Pancreas (tissue), 10 donors: ENCODE measurements around the gene KLF12. TPM values are rescaled to one million over a fixed set of nuclear protein-coding genes. Genes with fewer than 3 reads are reported as not detected.

Experiments
- ATAC-seq, 4 donors: fragments of 200-7000 bp; cut with Tn5 transposase; one replicate each; pipeline versions ENCODE4 v1.8.0 to v1.9.1; 2020; ENCODE audit warnings: mild to moderate bottlenecking in 4 of 4, moderate library complexity in 4 of 4
- DNase-seq, 6 donors: peaks; one replicate each; pipeline ENCODE4 v3.0.0-alpha.2; 2020
- FAIRE-seq: peaks from 2 replicates; lab custom pipeline; 2012; peaks lifted over from hg19 to GRCh38; lab: Jason Lieb, UNC
- H3K27ac ChIP-seq, 4 donors: fragments of 200-600 bp; sonication (generic); 1 replicate in 3 of 4; 2 replicates in 1 of 4; pipeline versions ENCODE4 v1.5.0 to v1.8.0; 2020
- H3K27me3 ChIP-seq, 4 donors: fragments of 200-600 bp; one replicate each; pipeline ENCODE4 v1.8.0; 2021
- H3K36me3 ChIP-seq, 3 donors: fragments of 200-600 bp; sonication (generic) in 1 of 3; one replicate each; pipeline versions ENCODE4 v1.5.0 to v1.8.0; 2020 to 2021
- H3K4me1 ChIP-seq, 3 donors: fragments of 200-600 bp; one replicate each; pipeline ENCODE4 v1.8.0; 2021
- H3K4me3 ChIP-seq, 4 donors: fragments of 200-600 bp; sonication (generic) in 2 of 4; one replicate each; pipeline versions ENCODE4 v1.5.0 to v1.8.0; 2020 to 2021
- H3K9me3 ChIP-seq, 4 donors: fragments of 200-600 bp; one replicate each; pipeline ENCODE4 v1.8.0; 2021
- WGBS, 2 donors: extraction: QIAGEN DNeasy Blood & Tissue Kit; methylation state at CpG; one replicate each; pipeline ENCODE4 v1.1.7; 2013; 5-methylcytosine and 5-hydroxymethylcytosine counted together
- intact Hi-C, 3 donors: fragments of 100-400 bp; cut with DNase I; formaldehyde crosslinking; loops; one replicate each; pipeline versions ENCODE4 v1.11.1 to v1.14.2; 2022
- polyA plus RNA-seq, 2 donors: library from polyadenylated mRNA; stranded (reverse); fragments of 200-250 nt; gene quantifications; one replicate each; pipeline ENCODE4 v1.2.3, GENCODE V29; 2013
- total RNA-seq, 6 donors: library from RNA; stranded (reverse); fragmentation: NEBNext Ultra II Directional in 4 of 6; extraction: Animal tissue kit (Norgen Biotek cat#: 25700) in 4 of 6; gene quantifications; one replicate each; pipeline versions ENCODE4 v1.2.1 to v1.2.4, GENCODE V29; 2021 to 2023
- TF ChIP-seq, protein P1 (sequence below), 4 donors: fragments of 200-600 bp; sonication (generic) in 3 of 4; IDR thresholded peaks; one replicate each; pipeline versions ENCODE4 v1.5.0 to v1.8.0; 2021; ENCODE audit warnings: antibody characterized with exemption in 4 of 4
- donor health status: healthy with polysubstance abuse.
- donor health status: DM: no; HTN: no; CAD: no; lungs with moderate emphysema.
- donor health status: DM: no; HTN: no; CAD: no.
- donor health status: control.
- donor health status: control.
- donor health status: Bipolar disorder and iron deficiency.
- donor health status: DM: yes; HTN: yes; CAD: no.
- donor health status: DM: no; HTN: no; CAD: no.
- donor health status: DM: no; HTN: no; CAD: no.
- donor health status: DM: yes; HTN: yes; CAD: no.

KLF12 gene
- total and polyA plus RNA-seq, 8 donors = 0.46 to 5.2 (median 1.4) TPM

DNA sequence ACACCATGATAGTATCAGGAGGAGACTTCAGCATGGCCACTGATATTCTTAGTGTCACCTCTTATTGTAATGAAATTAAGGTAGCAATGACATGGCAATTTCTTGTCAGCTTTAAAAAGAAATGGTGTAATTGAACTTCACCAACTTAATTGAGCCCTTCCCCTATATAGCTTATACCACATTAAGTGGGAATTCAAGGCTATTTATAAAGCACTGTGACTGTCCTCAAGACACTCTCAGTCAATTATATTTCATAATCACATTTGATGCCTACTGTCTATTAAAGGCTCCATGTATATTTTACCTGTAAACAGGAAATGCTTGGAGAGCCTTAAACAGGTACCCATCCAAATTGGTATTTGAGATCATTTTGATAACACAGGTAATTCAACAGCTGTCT, 28.3 kb downstream of the KLF12 start:
- FAIRE-seq (no peak), ATAC-seq (no peak), DNase-seq (no peak)
- intact Hi-C loops = no loop called here
- Histone ChIP-seq H3K27me3 (peaks cover 0 to 4% (median 0%) of the 10 kb centered on the region in 4 donors), H3K27ac (no peak overlapping the region), H3K4me1 (no peaks in the 10 kb centered on the region), H3K4me3 (no peak overlapping the region), H3K9me3 (no peaks in the 10 kb centered on the region), H3K36me3 (no peaks in the 10 kb centered on the region)
- TF ChIP-seq, protein P1, sequence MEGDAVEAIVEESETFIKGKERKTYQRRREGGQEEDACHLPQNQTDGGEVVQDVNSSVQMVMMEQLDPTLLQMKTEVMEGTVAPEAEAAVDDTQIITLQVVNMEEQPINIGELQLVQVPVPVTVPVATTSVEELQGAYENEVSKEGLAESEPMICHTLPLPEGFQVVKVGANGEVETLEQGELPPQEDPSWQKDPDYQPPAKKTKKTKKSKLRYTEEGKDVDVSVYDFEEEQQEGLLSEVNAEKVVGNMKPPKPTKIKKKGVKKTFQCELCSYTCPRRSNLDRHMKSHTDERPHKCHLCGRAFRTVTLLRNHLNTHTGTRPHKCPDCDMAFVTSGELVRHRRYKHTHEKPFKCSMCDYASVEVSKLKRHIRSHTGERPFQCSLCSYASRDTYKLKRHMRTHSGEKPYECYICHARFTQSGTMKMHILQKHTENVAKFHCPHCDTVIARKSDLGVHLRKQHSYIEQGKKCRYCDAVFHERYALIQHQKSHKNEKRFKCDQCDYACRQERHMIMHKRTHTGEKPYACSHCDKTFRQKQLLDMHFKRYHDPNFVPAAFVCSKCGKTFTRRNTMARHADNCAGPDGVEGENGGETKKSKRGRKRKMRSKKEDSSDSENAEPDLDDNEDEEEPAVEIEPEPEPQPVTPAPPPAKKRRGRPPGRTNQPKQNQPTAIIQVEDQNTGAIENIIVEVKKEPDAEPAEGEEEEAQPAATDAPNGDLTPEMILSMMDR (IDR thresholded peaks at IDR 0.05) = no peak

DNA sequence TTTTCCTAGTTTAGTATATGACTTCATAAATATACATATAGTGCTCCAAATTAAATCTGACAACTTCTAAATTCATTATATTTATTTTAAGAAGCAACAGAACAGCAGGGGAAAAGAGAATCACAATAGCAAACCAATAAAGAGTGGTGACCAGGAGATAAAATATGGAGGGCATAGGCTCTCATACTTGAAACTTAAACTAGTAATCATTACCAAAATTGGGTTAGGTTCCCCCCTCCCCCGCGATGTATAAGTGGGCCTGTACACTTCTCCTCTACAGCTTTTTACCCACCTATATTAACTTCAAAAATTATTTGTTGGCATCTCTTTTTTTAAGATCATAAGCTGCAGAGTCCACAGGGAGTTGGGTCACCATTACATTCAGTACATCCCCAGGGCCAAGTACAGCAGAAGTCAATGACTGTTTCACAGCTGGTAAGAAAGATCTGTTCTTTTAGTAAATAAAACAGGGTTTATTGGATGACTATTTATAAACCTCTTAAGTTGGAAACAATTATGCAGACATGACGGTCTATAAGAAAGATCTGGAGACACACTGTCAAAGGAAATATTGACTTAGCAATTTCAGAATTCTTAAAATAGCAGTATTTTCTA, 29.4 kb downstream of the KLF12 start:
- intact Hi-C loops = no loop called here
- 75 to 76% methylated on average over 3 of the region's 3 CpGs for WGBS, 2 donors
- H3K27ac ChIP-seq = no peak overlapping the region
- no peaks in the 10 kb centered on the region for H3K4me1 ChIP-seq
- ATAC-seq = no peak
- H3K36me3 ChIP-seq = no peaks in the 10 kb centered on the region
- H3K4me3 ChIP-seq = no peak overlapping the region
- FAIRE-seq = no peak
- TF ChIP-seq, protein P1 (IDR thresholded peaks at IDR 0.05) = no peak
- H3K27me3 ChIP-seq = peaks cover 0 to 4% (median 0%) of the 10 kb centered on the region in 4 donors
- DNase-seq = no peak
- H3K9me3 ChIP-seq = no peaks in the 10 kb centered on the region

DNA sequence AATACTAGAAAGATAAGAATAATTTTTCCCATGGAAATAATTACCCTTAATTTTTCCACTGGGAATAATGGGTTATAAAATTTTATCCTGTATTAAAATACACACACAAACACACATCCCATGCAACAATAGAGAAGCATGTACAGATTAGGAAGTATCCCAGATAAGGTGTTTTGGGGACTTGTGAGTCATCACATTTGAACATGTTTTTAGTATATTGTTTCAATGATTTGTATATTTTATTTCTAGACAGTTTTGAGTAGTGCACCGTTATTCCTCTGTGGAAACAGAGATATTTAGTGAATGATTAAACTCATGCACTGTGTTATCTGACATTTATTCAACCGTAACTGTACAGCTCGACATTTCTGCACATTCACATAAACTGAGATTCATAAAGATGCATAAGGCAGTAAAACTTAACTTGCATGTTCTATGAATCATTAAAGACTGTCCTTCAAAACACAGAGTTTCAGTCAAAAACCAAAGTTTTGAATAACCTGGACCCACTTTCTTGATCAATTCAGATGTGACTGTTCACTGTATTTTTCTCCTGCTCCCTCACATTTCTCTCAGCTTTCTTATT, 30.1 kb downstream of the KLF12 start:
- WGBS, 2 donors = 12 to 14% methylated on average over 3 of the region's 3 CpGs
- no peak for DNase-seq
- TF ChIP-seq, protein P1 (IDR thresholded peaks at IDR 0.05) = no peak
- H3K27me3 ChIP-seq = peaks cover 0 to 1% (median 0%) of the 10 kb centered on the region in 4 donors
- no peaks in the 10 kb centered on the region for H3K4me1 ChIP-seq
- intact Hi-C loops = no loop called here
- no peaks in the 10 kb centered on the region for H3K9me3 ChIP-seq
- ATAC-seq = peak in 1 of 4 donors; percentile 44
- no peaks in the 10 kb centered on the region for H3K36me3 ChIP-seq
- no peak for FAIRE-seq
- no peak overlapping the region for H3K27ac ChIP-seq
- H3K4me3 ChIP-seq = no peak overlapping the region

DNA sequence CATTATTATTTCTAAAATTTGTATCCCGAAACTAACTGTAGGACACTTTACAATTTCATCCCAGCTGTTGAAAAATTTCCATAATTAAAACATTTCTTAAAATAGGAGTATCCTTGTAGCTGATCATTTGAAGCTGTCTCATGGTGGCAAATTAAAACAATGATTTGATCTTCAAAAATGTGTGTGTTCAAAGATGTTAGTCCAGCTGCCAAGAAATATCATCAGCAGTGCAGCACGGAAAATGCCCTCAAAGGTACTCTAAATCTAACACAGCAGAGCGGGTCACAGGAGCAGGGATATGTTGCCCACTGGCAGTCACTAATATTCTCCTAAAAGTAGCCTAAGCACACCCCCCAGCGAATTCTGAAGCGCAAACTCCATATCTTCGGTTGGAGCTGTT, 31.0 kb downstream of the KLF12 start:
- Histone ChIP-seq H3K4me1 (peaks cover 0 to 3% (median 0%) of the 10 kb centered on the region in 3 donors), H3K27ac (no peak overlapping the region), H3K4me3 (no peak overlapping the region), H3K36me3 (no peaks in the 10 kb centered on the region), H3K9me3 (no peaks in the 10 kb centered on the region), H3K27me3 (no peaks in the 10 kb centered on the region)
- TF ChIP-seq, protein P1 (IDR thresholded peaks at IDR 0.05) = no peak
- intact Hi-C loops = no loop called here
- DNase-seq (no peak), FAIRE-seq (no peak), ATAC-seq (no peak)
- 79 to 87% methylated on average over 6 of the region's 6 CpGs for WGBS, 2 donors

DNA sequence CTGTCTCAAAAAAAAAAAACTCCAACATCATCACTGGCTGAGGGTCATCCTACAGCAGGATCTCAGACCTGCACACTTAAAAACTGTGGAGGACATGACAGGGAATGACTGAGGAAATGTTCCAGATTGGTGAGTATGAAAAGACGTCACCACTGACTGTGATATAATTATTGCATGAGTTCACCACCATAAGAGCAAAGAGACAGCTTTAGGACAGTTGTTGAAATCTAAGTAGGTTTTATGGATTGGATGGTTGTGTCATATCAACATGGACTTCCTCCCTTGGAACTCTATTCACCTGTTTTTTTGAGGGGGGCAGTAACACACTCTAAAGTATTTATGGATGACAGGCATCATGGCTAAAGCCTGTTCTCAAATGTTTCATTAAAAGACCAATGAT, 31.5 kb downstream of the KLF12 start:
- TF ChIP-seq, protein P1 (IDR thresholded peaks at IDR 0.05) = no peak
- Histone ChIP-seq H3K9me3 (no peaks in the 10 kb centered on the region), H3K4me1 (peaks cover 0 to 3% (median 0%) of the 10 kb centered on the region in 3 donors), H3K4me3 (no peak overlapping the region), H3K36me3 (no peaks in the 10 kb centered on the region), H3K27me3 (no peaks in the 10 kb centered on the region), H3K27ac (no peak overlapping the region)
- ATAC-seq (no peak), FAIRE-seq (no peak), DNase-seq (no peak)
- intact Hi-C loops = no loop called here
- WGBS, 2 donors = 75 to 77% methylated on average over 1 of the region's 1 CpG
